Neuronal stem cell (in vitro differentiated cells): Measurements from ENCODE around the gene ILKAP.

Source experiments
- DNase-seq: peaks from one replicate; pipeline ENCODE4 v3.0.0-alpha.2; 2013; ENCODE audit warnings: low spot score
- H2AFZ ChIP-seq: one replicate; pipeline ENCODE4 v1.6.1; 2013; ENCODE audit warnings: mild to moderate bottlenecking, low read length, inconsistent platforms
- H2AK5ac ChIP-seq: 2 replicates; pipeline ENCODE4 v1.6.1; 2013; ENCODE audit warnings: low read depth, mild to moderate bottlenecking, inconsistent platforms, low read length, moderate library complexity, mixed read lengths
- H2BK120ac ChIP-seq: 2 replicates; pipeline ENCODE4 v1.6.1; 2013; ENCODE audit warnings: low read depth, mild to moderate bottlenecking, inconsistent platforms, low read length, moderate library complexity, mixed read lengths
- H2BK12ac ChIP-seq: one replicate; pipeline ENCODE4 v1.6.1; 2013; ENCODE audit warnings: low read length, inconsistent platforms
- H2BK15ac ChIP-seq: 2 replicates; pipeline ENCODE4 v1.6.1; 2013; ENCODE audit warnings: mild to moderate bottlenecking, low read length, inconsistent platforms, mixed read lengths
- H2BK5ac ChIP-seq: one replicate; pipeline ENCODE4 v1.6.1; 2013; ENCODE audit warnings: inconsistent platforms, mild to moderate bottlenecking, low read length, moderate library complexity
- H3K14ac ChIP-seq: one replicate; pipeline ENCODE4 v1.6.1; 2013; ENCODE audit warnings: low read length, inconsistent platforms
- H3K18ac ChIP-seq: 2 replicates; pipeline ENCODE4 v1.6.1; 2013; ENCODE audit warnings: low read length, inconsistent platforms
- H3K23ac ChIP-seq: 2 replicates; pipeline ENCODE4 v1.6.1; 2013; ENCODE audit warnings: low read depth, mild to moderate bottlenecking, mixed read lengths, low read length, inconsistent platforms; ENCODE audit not compliant: poor library complexity
- H3K27ac ChIP-seq: replicated peaks from 3 replicates; pipeline ENCODE4 v1.5.1; 2013; ENCODE audit warnings: low read length, inconsistent platforms
- H3K27me3 ChIP-seq, 3 experiments: 2 replicates each; pipeline ENCODE4 v1.6.1; 2013; ENCODE audit warnings: low read length in 3 of 3, mild to moderate bottlenecking in 2 of 3, inconsistent platforms in 1 of 3, low read depth in 1 of 3, mixed read lengths in 1 of 3, moderate library complexity in 1 of 3; ENCODE audit not compliant: control insufficient read depth in 3 of 3, insufficient read depth in 3 of 3
- H3K36me3 ChIP-seq, 2 donors: replicated peaks in 1 of 2; 2 replicates each; pipeline ENCODE4 v1.6.1; 2013; ENCODE audit warnings: low read length in 2 of 2; ENCODE audit not compliant: control insufficient read depth in 2 of 2, insufficient read depth in 2 of 2
- H3K4ac ChIP-seq: 2 replicates; pipeline ENCODE4 v1.6.1; 2013; ENCODE audit warnings: inconsistent platforms, mild to moderate bottlenecking, low read length, moderate library complexity
- H3K4me1 ChIP-seq, 2 donors: 1 replicate in 1 of 2; 2 replicates in 1 of 2; pipeline ENCODE4 v1.6.1; 2013; ENCODE audit warnings: low read length in 2 of 2, low read depth in 1 of 2; ENCODE audit not compliant: control insufficient read depth in 2 of 2, insufficient read depth in 1 of 2
- H3K4me2 ChIP-seq: one replicate; pipeline ENCODE4 v1.6.1; 2013; ENCODE audit warnings: mild to moderate bottlenecking, low read length, inconsistent platforms; ENCODE audit not compliant: insufficient read depth, poor library complexity, severe bottlenecking
- H3K4me3 ChIP-seq, 2 donors: 2 replicates each; pipeline ENCODE4 v1.5.1; 2013; ENCODE audit warnings: low read length in 2 of 2, mild to moderate bottlenecking in 2 of 2, inconsistent platforms in 1 of 2, moderate library complexity in 1 of 2
- H3K79me1 ChIP-seq: one replicate; pipeline ENCODE4 v1.6.1; 2013; ENCODE audit warnings: low read depth, mild to moderate bottlenecking, inconsistent platforms, low read length, moderate library complexity
- H3K9ac ChIP-seq: one replicate; pipeline ENCODE4 v1.6.1; 2013; ENCODE audit warnings: mild to moderate bottlenecking, low read depth, low read length, inconsistent platforms; ENCODE audit not compliant: poor library complexity
- H3K9me3 ChIP-seq, 2 donors: replicated peaks in 1 of 2; 2 replicates each; pipeline versions ENCODE3 to v1.6.1; 2013; ENCODE audit warnings: low read length in 2 of 2, mild to moderate bottlenecking in 2 of 2, inconsistent platforms in 1 of 2, low read depth in 1 of 2, mixed read lengths in 1 of 2, moderate library complexity in 1 of 2; ENCODE audit not compliant: control insufficient read depth in 2 of 2, insufficient read depth in 1 of 2
- H4K8ac ChIP-seq: one replicate; pipeline ENCODE4 v1.6.1; 2013; ENCODE audit warnings: low read depth, mild to moderate bottlenecking, inconsistent platforms, low read length, moderate library complexity
- H4K91ac ChIP-seq: one replicate; pipeline ENCODE4 v1.6.1; 2013; ENCODE audit warnings: low read length, low read depth, mild to moderate bottlenecking, inconsistent platforms; ENCODE audit not compliant: poor library complexity
- WGBS, 2 donors: extraction: QIAGEN DNeasy Blood & Tissue Kit; methylation state at CpG; one replicate each; pipeline ENCODE4 v1.1.7; 2013; ENCODE audit warnings: missing lambda C conversion rate in 2 of 2, mixed read lengths in 1 of 2; ENCODE audit not compliant: insufficient read length in 2 of 2, insufficient replicate concordance in 1 of 2; ENCODE audit errors: extremely low coverage in 2 of 2; 5-methylcytosine and 5-hydroxymethylcytosine counted together

Gene ILKAP

DNA sequence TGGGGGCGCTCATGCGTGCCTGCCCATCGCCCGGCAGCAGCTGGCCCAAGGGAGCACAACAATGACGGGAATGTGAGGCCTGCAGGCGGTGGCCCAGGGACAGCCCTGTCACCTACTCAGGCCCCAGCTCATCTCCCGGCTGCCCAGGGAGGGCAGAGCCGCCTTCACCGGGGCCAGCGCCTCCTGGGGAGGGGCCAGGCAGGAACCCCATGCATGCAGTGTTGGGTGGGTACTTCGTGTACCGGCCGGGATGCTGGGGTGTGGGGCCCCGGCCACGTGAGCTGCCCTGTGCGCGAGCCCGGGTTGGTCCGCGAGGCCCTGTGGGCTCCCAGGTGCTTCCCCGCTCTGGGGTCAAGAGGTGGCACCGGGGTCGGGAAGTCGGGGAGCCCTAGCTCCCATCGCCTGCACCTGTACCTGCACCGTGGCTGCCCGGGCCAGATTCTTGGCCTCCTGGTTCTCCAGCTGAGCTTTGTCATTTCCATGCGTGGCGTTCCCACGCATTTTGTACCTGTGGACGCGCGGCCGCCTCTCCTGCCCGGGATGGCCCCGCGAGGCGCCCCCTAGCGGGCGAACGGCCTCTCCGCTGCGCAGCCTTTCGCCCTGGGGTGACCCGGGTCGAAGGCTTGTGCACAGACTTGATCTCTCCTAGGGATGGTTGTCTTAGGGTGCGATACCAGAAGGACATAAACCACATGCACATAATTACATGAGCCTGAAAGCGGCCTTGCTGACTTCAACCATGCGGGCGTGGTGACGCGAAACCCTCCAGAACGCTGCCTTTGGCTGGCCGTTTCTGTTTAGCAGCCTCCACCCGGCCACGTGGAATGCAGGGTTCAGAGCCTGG is 64.1 kb downstream of the ILKAP start:
- DNase-seq, result no peak
- peaks cover 7% of the 10 kb centered on the region for H3K79me1 ChIP-seq
- H4K91ac ChIP-seq, result peak overlapping the region; percentile 19
- H4K8ac ChIP-seq, result peak overlapping the region; percentile 43
- H3K14ac ChIP-seq, result peak overlapping the region; percentile 82
- H3K23ac ChIP-seq, result peak overlapping the region; percentile 90
- H2AK5ac ChIP-seq, result peak overlapping the region; percentile 99
- H2BK12ac ChIP-seq, result peak overlapping the region; percentile 90
- no peak overlapping the region for H3K4me2 ChIP-seq
- H2BK5ac ChIP-seq, result peak overlapping the region; percentile 53
- no peak overlapping the region for H3K27ac ChIP-seq
- H3K27me3 ChIP-seq, result peaks cover 0 to 19% (median 0%) of the 10 kb centered on the region in 3 experiments
- peaks cover 9 to 14% of the 10 kb centered on the region in 2 donors for H3K4me1 ChIP-seq
- no peaks in the 10 kb centered on the region for H3K9me3 ChIP-seq
- H2BK120ac ChIP-seq, result peak overlapping the region; percentile 72
- H2AFZ ChIP-seq, result peak overlapping the region; percentile 71
- H3K4me3 ChIP-seq, result no peak overlapping the region
- H3K18ac ChIP-seq, result peak overlapping the region; percentile 94
- H2BK15ac ChIP-seq, result peak overlapping the region; percentile 98
- no CpG with 5 or more reads among the region's 56 CpGs for WGBS, 2 donors
- H3K36me3 ChIP-seq, result no peaks in the 10 kb centered on the region
- peak overlapping the region; percentile 77 for H3K9ac ChIP-seq
- H3K4ac ChIP-seq, result peak overlapping the region; percentile 98

DNA sequence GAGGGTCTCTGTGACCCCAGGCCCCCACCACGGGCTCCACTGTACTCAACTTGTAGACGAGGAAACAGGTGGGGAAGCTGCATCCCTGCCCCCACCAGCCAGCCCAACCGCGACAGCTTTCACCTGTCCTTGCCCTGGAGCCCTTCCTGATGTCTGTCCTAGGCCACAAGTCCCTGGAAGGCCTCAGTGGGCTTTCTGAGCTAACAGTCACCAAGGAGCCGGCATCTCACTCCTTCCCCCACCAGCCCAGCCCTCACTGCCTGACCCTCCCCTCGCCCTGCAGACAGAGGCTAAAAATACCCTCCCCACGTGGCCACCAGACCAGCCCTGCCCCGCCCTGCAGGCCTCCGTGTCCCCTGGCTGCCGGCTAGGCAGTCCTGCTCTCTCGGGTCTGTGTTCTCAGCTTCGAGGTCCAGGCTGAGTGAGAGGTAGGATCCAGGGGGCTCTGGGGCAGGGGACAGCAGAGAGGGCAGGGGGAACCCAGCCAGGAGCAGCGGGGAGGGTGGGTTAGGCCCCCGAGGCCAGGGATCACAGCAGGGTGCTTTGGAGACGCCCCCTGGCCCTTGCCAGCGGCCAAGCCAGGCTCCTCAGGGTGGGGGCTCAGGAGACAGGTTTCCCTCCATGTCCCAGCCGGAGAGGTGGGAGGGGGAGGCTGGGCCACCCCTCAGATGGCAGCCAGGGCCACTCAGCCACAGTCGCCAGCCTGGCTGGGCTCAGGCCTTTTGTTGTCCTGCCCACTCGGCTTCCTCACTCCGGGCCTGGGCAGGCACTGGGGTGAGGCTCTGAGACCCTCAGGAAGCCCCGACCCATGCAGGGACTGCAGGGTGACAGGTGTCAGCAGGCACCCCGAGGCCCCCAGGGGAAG is 64.9 kb downstream of the ILKAP start, which contains the start of gene KLHL30:
Gene KLHL30, plus strand, starts transcription at position 338 of the 865 bp plus-strand sequence. CDS start 2,087 bp downstream, outside the sequence.
- Histone ChIP-seq H4K8ac (peak within 1 kb of the TSS; percentile 43), H3K4me3 (peak within 1 kb of the TSS in 1 of 2 donors; percentile 34), H3K4me1 (peaks cover 9 to 14% of the 10 kb centered on the region in 2 donors), H3K4me2 (no peak within 1 kb of the TSS), H3K27ac (no peak within 1 kb of the TSS), H2AK5ac (peak within 1 kb of the TSS; percentile 99), H3K18ac (peak within 1 kb of the TSS; percentile 92), H4K91ac (peak within 1 kb of the TSS; percentile 19), H2BK12ac (peak within 1 kb of the TSS; percentile 90), H3K4ac (peak within 1 kb of the TSS; percentile 98), H3K36me3 (no peaks in the 10 kb centered on the region), H3K14ac (peak within 1 kb of the TSS; percentile 17), H3K9me3 (no peaks in the 10 kb centered on the region), H2BK15ac (peak within 1 kb of the TSS; percentile 98), H3K23ac (peak within 1 kb of the TSS; percentile 85), H2BK5ac (peak within 1 kb of the TSS; percentile 90), H3K79me1 (peaks cover 7% of the 10 kb centered on the region), H2AFZ (peak within 1 kb of the TSS; percentile 71), H3K9ac (peak within 1 kb of the TSS; percentile 77), H2BK120ac (peak within 1 kb of the TSS; percentile 72), H3K27me3 (peaks cover 0 to 19% (median 0%) of the 10 kb centered on the region in 3 experiments)
- DNase-seq, result no peak
- no CpG with 5 or more reads among the region's 22 CpGs for WGBS, 2 donors

GRCh38 chr2:238137885-238138284 is 65.6 kb downstream of the ILKAP start:
- H3K4me2 ChIP-seq, result no peak overlapping the region
- no CpG with 5 or more reads among the region's 13 CpGs for WGBS, 2 donors

More at GRCh38 chr2:238137885-238138284, 65.6 kb downstream of the ILKAP start:
- Histone ChIP-seq H2BK5ac (peak overlapping the region; percentile 90), H4K91ac (no peak overlapping the region), H3K36me3 (no peaks in the 10 kb centered on the region), H3K9me3 (no peaks in the 10 kb centered on the region), H3K18ac (peak overlapping the region; percentile 92), H3K4ac (no peak overlapping the region), H3K27ac (no peak overlapping the region), H3K14ac (no peak overlapping the region), H3K9ac (no peak overlapping the region), H2BK120ac (peak overlapping the region; percentile 72), H4K8ac (no peak overlapping the region), H2BK12ac (no peak overlapping the region), H3K23ac (no peak overlapping the region), H3K4me3 (peak overlapping the region in 1 of 2 donors; percentile 34), H3K79me1 (peaks cover 7% of the 10 kb centered on the region), H2BK15ac (peak overlapping the region; percentile 71), H3K27me3 (peaks cover 0 to 19% (median 0%) of the 10 kb centered on the region in 3 experiments), H2AFZ (no peak overlapping the region), H2AK5ac (peak overlapping the region; percentile 99), H3K4me1 (peaks cover 9 to 14% of the 10 kb centered on the region in 2 donors)
- no peak for DNase-seq
